Tibial nerve (tissue), 3 donors: ENCODE data around the gene RNF166.

Source experiments
- CTCF ChIP-seq, 5 experiments: fragments of 200-600 bp in 3 of 5; fragments of 450-650 bp in 2 of 5; sonication (generic) in 3 of 5; IDR thresholded peaks; one replicate each; pipeline ENCODE4 v1.5.1; 2016 to 2019; ENCODE audit warnings: antibody characterized with exemption in 5 of 5, mild to moderate bottlenecking in 3 of 5, moderate library complexity in 2 of 5
- POLR2A ChIP-seq, 2 donors: fragments of 450-650 bp; IDR thresholded peaks; one replicate each; pipeline ENCODE4 v1.6.1; 2017; ENCODE audit warnings: antibody characterized with exemption in 2 of 2, mild to moderate bottlenecking in 2 of 2, moderate library complexity in 2 of 2

- TF ChIP-seq CTCF (IDR thresholded peaks at IDR 0.05) (no peak), POLR2A (IDR thresholded peaks at IDR 0.05) (no peak)
Observed at GRCh38 chr16:88744577-88745521, 38.6 kb upstream of the RNF166 start.
